Loucy (cell line): ENCODE results near the gene LMF2.

ENCODE experiments used
- H2AFZ ChIP-seq: fragments of 200-600 bp; sonication (generic); 2 replicates; pipeline ENCODE4 v1.6.0; 2016; ENCODE audit warnings: antibody characterized with exemption, mild to moderate bottlenecking, low read length, moderate library complexity
- H3F3A ChIP-seq: fragments of 200-600 bp; 2 replicates; pipeline ENCODE4 v1.6.0; 2016; ENCODE audit warnings: antibody characterized with exemption, low read depth, mild to moderate bottlenecking
- H3K27me3 ChIP-seq: fragments of 200-600 bp; sonication (generic); 2 replicates; pipeline ENCODE4 v1.6.1; 2014; ENCODE audit warnings: low read length, mild to moderate bottlenecking; ENCODE audit not compliant: insufficient read depth, poor library complexity, severe bottlenecking
- H3K36me3 ChIP-seq: fragments of 200-600 bp; sonication (generic); 2 replicates; pipeline ENCODE4 v1.6.1; 2016; ENCODE audit warnings: low read length; ENCODE audit not compliant: insufficient read depth
- H3K4me1 ChIP-seq: fragments of 200-600 bp; sonication (generic); 2 replicates; pipeline ENCODE4 v1.5.1; 2014; ENCODE audit warnings: low read length, mild to moderate bottlenecking; ENCODE audit not compliant: insufficient read depth, poor library complexity, severe bottlenecking
- H3K4me2 ChIP-seq: fragments of 200-600 bp; sonication (generic); 2 replicates; pipeline ENCODE4 v1.6.0; 2014; ENCODE audit warnings: antibody characterized with exemption, low read length, low read depth, mild to moderate bottlenecking; ENCODE audit not compliant: poor library complexity, severe bottlenecking
- H3K4me3 ChIP-seq: fragments of 200-600 bp; sonication (generic); 2 replicates; pipeline ENCODE4 v1.5.1; 2014; ENCODE audit warnings: low read length, mild to moderate bottlenecking, mixed read lengths; ENCODE audit not compliant: poor library complexity, severe bottlenecking
- H3K79me2 ChIP-seq: fragments of 200-600 bp; sonication (generic); 2 replicates; pipeline ENCODE4 v1.6.1; 2014; ENCODE audit warnings: low read length; ENCODE audit not compliant: insufficient read depth
- H3K9ac ChIP-seq: fragments of 200-600 bp; sonication (generic); 2 replicates; pipeline ENCODE4 v1.6.0; 2014; ENCODE audit warnings: mild to moderate bottlenecking, low read depth, low read length, moderate library complexity; ENCODE audit not compliant: poor library complexity, severe bottlenecking
- H3K9me2 ChIP-seq: fragments of 200-600 bp; sonication (generic); replicated peaks from 2 replicates; pipeline ENCODE4 v1.6.1; 2016; ENCODE audit warnings: low read depth, low read length, mixed read lengths
- H3K9me3 ChIP-seq: fragments of 200-600 bp; sonication (generic); 2 replicates; pipeline ENCODE4 v1.6.1; 2014; ENCODE audit warnings: mild to moderate bottlenecking, antibody characterized with exemption, low read length, low read depth; ENCODE audit not compliant: insufficient read depth
- H4K20me1 ChIP-seq: fragments of 200-600 bp; sonication (generic); 2 replicates; pipeline ENCODE4 v1.6.0; 2014; ENCODE audit warnings: antibody characterized with exemption, low read length, mild to moderate bottlenecking; ENCODE audit not compliant: insufficient read depth, poor library complexity, severe bottlenecking
- CTCF ChIP-seq: fragments of 200-600 bp; sonication (generic); conservative IDR thresholded peaks from 2 replicates; pipeline ENCODE4 v1.5.1; 2014; ENCODE audit warnings: mild to moderate bottlenecking, antibody characterized with exemption, low read length
- EZH2phosphoT487 ChIP-seq: fragments of 200-600 bp; IDR thresholded peaks from 2 replicates; pipeline ENCODE4 v1.6.1; 2018; ENCODE audit warnings: antibody characterized with exemption, mild to moderate bottlenecking, moderate library complexity, borderline replicate concordance

LMF2 gene

DNA sequence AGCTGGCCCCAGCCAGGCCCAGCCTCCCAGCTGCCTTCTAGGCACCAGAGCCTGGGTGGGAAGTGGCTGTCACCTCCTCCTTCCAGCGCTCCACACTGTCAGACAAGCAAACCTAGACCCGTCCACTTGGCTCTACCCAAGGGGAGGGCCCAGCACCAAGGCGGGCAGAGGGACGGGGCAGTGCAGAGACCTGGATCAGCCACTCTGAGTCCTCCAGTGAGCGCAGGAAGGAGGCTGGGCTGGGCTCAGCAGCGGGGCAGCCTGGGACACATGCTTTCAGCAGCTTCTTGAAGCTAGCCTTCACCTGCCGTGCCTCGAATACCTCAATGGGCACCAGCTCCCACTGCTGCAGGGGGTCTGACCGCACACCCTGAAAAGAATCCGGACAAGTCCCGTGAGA, 51.5 kb downstream of the LMF2 start:
- no peak for TF ChIP-seq CTCF
- no peak for TF ChIP-seq EZH2phosphoT487
- Histone ChIP-seq H3F3A (no peaks in the 10 kb centered on the region), H3K36me3 (peaks cover 72% of the 10 kb centered on the region; the same call in 1 of the 2 replicates), H3K27me3 (no peaks in the 10 kb centered on the region), H3K9ac (no peak overlapping the region), H2AFZ (no peak overlapping the region), H3K4me2 (no peak overlapping the region), H4K20me1 (peaks cover 2% of the 10 kb centered on the region), H3K4me1 (no peaks in the 10 kb centered on the region), H3K9me2 (no peaks in the 10 kb centered on the region), H3K79me2 (no peaks in the 10 kb centered on the region), H3K9me3 (no peaks in the 10 kb centered on the region), H3K4me3 (no peak overlapping the region)

- H3F3A ChIP-seq = no peaks in the 10 kb centered on the region
- no peaks in the 10 kb centered on the region for H3K9me2 ChIP-seq
- no peak overlapping the region for H3K9ac ChIP-seq
- TF ChIP-seq CTCF (no peak), EZH2phosphoT487 (no peak)
- H3K4me3 ChIP-seq = no peak overlapping the region
- no peaks in the 10 kb centered on the region for H3K4me1 ChIP-seq
- H3K27me3 ChIP-seq = no peaks in the 10 kb centered on the region
- H3K79me2 ChIP-seq = no peaks in the 10 kb centered on the region
- peaks cover 7% of the 10 kb centered on the region for H4K20me1 ChIP-seq
- peaks cover 68% of the 10 kb centered on the region; the same call in 1 of the 2 replicates for H3K36me3 ChIP-seq
- no peaks in the 10 kb centered on the region for H3K9me3 ChIP-seq
- no peak overlapping the region for H2AFZ ChIP-seq
- H3K4me2 ChIP-seq = no peak overlapping the region
Observed at GRCh38 chr22:50455201-50455600, 52.3 kb downstream of the LMF2 start.

- H3K9me2 ChIP-seq = no peaks in the 10 kb centered on the region
- peaks cover 9% of the 10 kb centered on the region for H4K20me1 ChIP-seq
- H3K4me1 ChIP-seq = peaks cover 5% of the 10 kb centered on the region
- no peak overlapping the region for H2AFZ ChIP-seq
- no peak overlapping the region for H3K4me2 ChIP-seq
- no peaks in the 10 kb centered on the region for H3K27me3 ChIP-seq
- no peaks in the 10 kb centered on the region for H3K79me2 ChIP-seq
- peaks cover 63% of the 10 kb centered on the region; the same call in 1 of the 2 replicates for H3K36me3 ChIP-seq
- H3F3A ChIP-seq = no peaks in the 10 kb centered on the region
- TF ChIP-seq CTCF = no peak
- no peak for TF ChIP-seq EZH2phosphoT487
- H3K4me3 ChIP-seq = no peak overlapping the region
- no peak overlapping the region for H3K9ac ChIP-seq
- no peaks in the 10 kb centered on the region for H3K9me3 ChIP-seq
Observed at GRCh38 chr22:50454556-50455075, 52.9 kb downstream of the LMF2 start.
